ENCODE measurements around the gene VWF.
A peak's percentile ranks its signal among the peaks of the same experiment; 100 is the strongest.

Gene VWF

GRCh38 chr12:5982106-5982505, 142.4 kb downstream of the VWF start:
- DNase-seq (ENCODE audit: low spot score) = no peak

DNA sequence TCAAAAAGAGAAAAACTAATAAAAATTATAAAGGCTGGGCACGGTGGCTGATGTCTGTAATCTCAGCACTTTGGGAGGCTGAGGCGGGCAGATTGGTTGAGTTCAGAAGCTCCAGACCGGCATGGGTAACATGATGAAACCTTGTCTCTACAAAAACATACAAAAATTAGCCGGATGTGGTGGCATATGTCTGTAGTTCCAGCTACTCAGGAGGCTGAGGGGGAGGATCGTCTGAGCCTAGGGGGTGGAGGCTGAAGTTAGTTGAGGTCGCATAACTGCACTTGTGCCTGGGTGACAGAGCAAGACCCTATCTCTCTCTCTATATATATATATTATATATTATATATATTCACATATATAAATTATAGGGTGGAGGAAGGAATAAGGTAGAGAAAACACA, 146.9 kb downstream of the VWF start:
- DNase-seq (ENCODE audit: low spot score) = no peak

DNA sequence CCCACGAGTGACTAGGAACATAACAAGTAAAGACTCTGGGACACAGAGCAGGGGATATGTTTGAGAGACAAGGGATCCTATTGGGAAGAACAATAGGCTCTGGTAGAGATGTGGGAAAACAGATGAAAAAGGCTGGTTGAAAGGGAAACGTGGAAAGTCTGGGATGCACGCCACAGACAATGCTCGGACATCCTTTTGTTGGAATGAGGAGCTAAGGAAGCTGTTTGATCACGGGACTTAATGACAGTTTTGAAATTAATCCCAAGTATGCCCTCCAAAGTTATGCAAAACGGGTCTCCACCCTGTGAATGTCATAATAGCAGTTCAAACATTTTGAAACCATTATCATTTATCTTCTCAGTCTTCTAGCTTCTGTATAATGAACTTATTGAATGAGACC, 147.8 kb downstream of the VWF start:
- DNase-seq (ENCODE audit: low spot score) = no peak

GRCh38 chr12:5976196-5976595, 148.3 kb downstream of the VWF start:
- DNase-seq (ENCODE audit: low spot score) = no peak

DNA sequence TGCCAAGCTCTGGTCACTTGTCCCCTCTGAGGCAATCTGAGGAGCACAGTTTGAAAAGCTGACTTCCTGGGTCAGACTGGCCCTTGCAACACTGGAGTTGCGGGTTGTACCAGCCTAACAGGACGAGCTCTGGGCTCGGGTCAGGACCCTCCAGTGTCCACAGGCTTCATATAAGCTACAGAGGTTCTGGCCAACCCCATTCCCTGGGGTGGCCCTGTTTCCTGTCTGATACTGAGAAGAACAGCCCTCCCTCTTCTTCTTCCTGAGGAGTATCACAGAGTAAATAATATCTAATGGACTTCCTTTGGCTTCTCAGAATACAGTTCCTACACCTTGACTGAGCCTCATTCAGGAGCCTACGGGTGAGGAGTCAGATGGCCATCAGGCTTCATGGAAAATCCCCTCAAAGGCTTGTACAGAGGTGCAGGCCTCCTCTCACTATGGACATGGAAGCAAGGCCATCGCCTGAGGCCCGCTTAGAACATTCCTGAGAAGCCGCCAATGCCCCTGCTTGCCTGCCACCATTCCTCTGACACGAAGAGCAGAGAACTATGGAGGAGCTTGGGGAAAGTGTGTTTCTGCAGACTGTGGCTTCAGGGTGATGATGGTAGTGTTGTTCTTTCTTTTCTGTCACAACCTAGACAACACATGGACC, 150.9 kb downstream of the VWF start:
- no peak for DNase-seq (ENCODE audit: low spot score)

- no peak for DNase-seq (ENCODE audit: low spot score)
These were observed 152.1 kb downstream of the VWF start for GRCh38 chr12:5972387-5972786.

DNA sequence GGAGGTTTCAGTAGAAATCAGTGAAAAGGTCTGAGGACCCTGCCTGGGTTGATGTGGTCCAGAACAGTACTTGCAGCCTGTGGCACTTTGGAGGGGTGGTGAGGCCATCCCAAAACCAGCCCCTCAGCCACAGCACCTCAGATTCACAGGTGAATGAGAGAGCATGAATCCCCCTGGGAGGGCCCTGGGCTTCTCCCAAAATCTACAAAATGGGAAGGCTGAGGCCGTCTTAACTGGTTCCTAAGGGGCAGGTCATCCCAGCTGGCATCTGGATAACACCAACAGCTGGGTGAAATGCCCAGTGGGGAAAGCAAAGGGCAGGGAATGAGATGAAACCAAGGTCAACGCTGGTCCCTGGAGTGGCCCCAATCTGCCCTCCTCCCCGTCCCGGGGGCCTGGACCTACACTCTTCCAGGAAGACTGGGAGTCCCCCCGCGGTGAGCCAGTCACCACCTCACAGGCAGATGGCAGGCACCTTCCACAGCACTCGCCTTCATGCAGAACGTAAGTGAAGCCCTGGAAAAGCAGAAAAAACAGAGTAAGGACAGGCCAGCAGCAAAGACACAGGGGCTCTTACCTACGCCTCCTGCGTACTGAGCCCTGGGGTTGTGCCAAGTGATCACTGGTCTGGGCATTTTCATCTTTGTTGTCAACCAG, 153.1 kb downstream of the VWF start:
- no peak for DNase-seq (ENCODE audit: low spot score)

- DNase-seq (ENCODE audit: low spot score) = no peak
These were observed 154.3 kb downstream of the VWF start for GRCh38 chr12:5969974-5970690.

GRCh38 chr12:5969156-5969973, 155.1 kb downstream of the VWF start:
- DNase-seq (ENCODE audit: low spot score) = no peak

DNA sequence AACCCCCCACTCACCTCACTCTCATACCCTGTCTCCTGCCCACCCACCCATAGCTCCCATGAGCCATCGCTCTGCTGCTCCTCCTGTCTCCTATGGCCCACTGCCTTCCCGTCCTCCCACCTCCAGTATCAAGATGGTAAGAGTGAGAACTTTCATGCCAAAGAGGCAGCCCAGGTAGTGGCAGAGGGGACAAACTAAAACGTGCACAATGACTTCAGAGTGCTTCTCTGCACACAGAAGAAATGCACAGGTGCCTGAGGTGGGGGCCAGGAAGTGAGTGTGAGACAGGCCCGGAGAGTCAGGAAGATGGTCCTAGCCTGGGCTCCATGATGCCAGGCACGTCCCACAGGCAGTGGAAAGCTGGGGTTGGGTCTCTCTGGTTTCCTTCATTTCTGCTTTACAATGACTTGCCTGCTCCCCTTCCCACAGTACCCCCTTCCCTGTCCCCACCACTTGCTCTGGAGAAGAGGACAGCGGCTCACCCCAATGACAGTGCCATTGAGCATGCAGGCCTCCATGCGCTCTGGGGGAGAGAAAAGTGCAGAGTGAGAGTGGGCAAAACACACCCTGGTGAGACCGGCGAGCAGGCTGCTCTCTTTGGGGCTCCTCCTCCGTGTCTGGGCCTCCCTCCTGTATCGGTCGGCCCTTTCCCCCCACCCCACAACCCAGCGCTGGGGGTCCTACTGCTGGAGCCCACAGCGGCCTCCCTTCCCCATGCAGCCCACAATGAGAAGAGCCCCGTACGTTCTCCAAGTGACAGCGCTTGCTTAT, 156.6 kb downstream of the VWF start:
- no peak for DNase-seq (ENCODE audit: low spot score)

DNA sequence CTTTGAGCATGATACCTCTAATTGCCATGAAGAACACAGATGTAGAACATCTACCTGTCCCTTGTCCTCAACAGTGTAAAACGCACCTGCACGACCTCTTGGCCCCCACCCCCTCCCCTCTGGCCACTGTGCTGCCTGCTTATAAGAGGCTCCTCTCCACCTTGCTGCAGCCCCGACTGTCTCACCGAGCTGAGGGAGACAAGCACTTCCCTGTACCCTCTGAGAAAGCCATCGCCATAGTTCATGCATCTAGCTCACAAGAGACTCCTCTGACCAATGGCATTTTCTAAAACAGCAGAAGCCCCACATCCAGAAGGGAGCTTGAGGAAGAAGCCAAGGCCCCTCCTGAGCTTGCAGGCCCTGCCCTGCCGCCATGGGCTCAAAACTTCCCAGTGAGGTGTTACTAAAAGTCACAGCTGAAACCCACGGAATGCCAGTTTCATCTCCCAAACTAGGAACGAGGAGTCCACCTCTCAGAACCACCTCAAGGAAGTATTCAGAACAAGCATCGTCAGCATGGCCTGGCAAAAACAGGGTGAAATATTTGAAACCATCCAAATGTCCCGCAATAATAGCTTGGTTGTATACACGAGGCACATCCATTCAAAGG, 157.9 kb downstream of the VWF start:
- DNase-seq (ENCODE audit: low spot score) = no peak

- DNase-seq (ENCODE audit: low spot score) = peak; percentile 38
These were observed 158.5 kb downstream of the VWF start for GRCh38 chr12:5965950-5966383.

- no peak for DNase-seq (ENCODE audit: low spot score)
These were observed 159.3 kb downstream of the VWF start for GRCh38 chr12:5964913-5965900.

GRCh38 chr12:5963515-5963914, 161.0 kb downstream of the VWF start:
- no peak for DNase-seq (ENCODE audit: low spot score)

GRCh38 chr12:5960783-5961182, 163.7 kb downstream of the VWF start:
- DNase-seq (ENCODE audit: low spot score) = no peak

DNA sequence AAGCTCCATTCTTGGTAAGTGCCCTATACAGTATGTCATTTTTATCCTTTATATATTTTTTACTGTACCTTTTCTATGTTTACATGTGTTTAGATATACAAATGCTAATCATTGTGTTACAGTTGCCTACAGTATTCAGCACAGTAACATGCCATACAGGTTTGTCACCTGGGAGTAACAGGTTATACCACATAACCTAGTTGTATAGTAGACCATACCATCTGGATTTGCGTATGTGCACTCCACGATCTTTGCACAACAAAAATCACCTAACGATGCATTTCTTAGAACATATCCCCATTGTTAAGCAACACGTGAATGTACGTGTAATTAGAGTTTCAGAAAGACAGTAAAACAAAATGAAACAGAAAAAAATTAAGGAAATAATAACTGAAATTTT, 167.5 kb downstream of the VWF start:
- no peak for DNase-seq (ENCODE audit: low spot score)

DNA sequence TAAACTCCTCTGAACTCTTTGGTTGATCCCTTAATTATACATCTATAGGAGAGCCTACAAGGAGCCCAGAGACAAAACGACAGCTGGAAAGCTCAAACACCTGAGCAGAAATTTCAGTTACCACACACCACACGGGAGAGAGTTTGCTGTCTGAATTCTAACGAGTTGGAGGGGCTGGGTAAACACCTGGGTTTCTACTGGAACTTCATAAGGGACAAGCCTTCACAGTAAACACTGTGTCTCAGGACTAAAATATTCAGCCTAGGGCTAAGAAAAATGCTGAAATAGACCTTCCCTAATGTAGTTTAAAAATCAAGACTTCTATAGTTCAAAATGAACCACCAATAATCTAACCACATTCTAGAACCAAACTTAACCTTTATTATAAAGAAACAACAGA, 169.8 kb downstream of the VWF start:
- DNase-seq (ENCODE audit: low spot score) = no peak

GRCh38 chr12:5953835-5954586, 170.5 kb downstream of the VWF start:
- DNase-seq (ENCODE audit: low spot score) = no peak

DNA sequence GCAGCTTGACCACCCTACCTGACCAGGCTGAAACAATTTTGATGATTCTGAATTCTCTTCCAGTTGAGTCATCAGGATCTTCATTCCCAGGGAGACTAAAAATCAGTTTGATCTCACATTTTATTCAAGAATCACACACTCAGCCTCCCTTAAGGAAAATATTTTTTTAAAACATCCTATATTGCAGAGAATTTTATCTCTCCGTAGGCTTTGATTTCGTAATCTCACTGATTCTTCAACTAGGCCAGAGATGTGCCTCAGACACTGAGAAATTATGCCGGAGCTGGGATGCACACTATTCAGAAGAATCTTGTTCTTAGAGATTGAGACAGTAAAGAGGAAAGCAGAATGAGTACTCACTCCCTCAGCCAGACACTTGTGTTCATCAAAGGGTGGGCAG, 172.4 kb downstream of the VWF start:
- DNase-seq (ENCODE audit: low spot score) = no peak

All from kidney capillary endothelial cell (primary cell).